HG03097 (cell line): ENCODE data around the gene PAM.

Source experiments
- ATAC-seq: cut with Tn5 transposase; IDR thresholded peaks from one replicate; pipeline ENCODE4 v1.9.1; 2021; ENCODE audit not compliant: unreplicated experiment, low FRiP score

PAM gene

GRCh38 chr5:102922111-102922720 lies 167.1 kb downstream of the PAM start:
- ATAC-seq, result no peak

- no peak for ATAC-seq
These were observed 167.8 kb downstream of the PAM start for GRCh38 chr5:102922799-102923477.

- no peak for ATAC-seq
These were observed 169.9 kb downstream of the PAM start for GRCh38 chr5:102924963-102925362.

DNA sequence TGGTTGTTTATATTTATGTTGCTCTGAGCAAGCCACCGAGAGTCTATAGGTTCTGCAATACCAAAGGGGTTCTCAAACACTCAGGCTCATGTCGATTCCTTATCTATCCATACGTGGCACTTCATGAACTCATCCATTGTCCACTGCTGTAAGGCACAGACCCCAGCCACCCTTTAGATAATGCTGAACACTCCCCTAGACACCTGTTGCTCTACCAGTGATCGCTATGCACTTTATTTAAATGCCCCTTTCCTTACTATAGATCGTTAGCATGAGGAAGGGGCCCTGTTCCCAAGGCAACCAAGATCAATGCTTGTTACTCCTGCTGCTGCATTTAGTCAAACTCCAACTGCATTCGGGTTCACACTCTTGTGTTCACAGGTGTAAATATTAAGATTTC lies 171.9 kb downstream of the PAM start:
- no peak for ATAC-seq

- ATAC-seq, result no peak
These were observed 175.1 kb downstream of the PAM start for GRCh38 chr5:102930244-102930643.

- no peak for ATAC-seq
These were observed 176.1 kb downstream of the PAM start for GRCh38 chr5:102931085-102931725.

- no peak for ATAC-seq
These were observed 177.7 kb downstream of the PAM start for GRCh38 chr5:102932781-102933180.

GRCh38 chr5:102933316-102933715 lies 178.2 kb downstream of the PAM start:
- no peak for ATAC-seq

GRCh38 chr5:102933721-102934459 lies 178.8 kb downstream of the PAM start:
- ATAC-seq, result no peak

- no peak for ATAC-seq
These were observed 182.8 kb downstream of the PAM start for GRCh38 chr5:102937894-102938293.

DNA sequence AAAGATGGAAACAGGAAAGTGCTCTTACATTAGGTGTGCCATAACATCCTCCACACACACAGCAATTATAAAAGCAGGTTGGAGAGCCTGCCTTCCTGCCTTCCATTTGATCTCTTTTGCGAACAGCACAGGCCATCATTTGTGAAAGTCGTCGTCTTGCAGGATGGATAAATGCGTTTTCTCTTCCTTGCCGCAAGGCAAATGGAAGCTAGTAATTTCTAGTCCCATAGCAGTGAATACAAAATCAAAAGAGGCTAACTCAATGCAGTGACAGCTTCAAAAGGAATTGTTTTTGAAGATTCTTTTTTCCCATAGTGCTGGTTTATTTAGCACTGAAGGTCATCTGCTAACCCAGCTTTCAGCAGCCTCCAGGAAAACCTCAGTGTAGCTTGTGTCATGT lies 186.0 kb downstream of the PAM start:
- ATAC-seq, result no peak

DNA sequence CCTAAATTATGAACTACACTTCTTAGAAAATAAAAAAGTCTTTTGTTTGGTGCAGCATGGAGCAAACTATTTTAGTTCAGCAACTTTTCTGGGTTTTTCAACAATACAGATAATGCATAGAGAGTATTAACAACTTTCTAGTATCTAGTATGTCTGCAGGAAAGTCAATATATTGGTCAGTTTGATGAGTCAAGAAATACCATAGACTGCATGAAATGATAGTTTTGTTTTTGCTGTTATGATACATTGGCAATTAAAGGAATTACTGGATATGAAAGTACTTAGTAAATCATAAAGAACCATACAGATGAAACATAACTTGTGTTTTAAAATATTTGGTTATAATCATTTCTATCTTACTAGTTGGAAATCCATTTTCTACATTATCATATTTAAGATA lies 191.3 kb downstream of the PAM start:
- ATAC-seq, result no peak

DNA sequence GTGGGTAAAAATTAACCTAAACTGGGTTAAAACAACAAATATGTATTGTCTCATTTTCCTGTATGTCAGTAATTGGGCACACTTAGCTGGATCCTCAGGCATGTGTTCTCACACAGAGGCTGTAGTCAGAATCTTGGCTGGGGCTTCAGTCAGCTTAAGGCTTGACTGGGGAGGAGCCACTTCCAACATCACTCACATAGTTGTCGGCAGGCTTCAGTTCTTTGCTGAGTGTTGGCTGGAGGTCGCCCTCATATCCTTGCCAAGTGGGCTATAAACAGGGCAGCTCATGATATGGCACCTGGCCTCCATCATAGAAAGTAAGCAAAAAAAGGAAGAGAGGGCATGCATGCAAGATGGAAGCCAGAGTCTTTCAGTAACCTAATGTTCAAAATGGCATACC lies 191.9 kb downstream of the PAM start:
- ATAC-seq, result no peak

DNA sequence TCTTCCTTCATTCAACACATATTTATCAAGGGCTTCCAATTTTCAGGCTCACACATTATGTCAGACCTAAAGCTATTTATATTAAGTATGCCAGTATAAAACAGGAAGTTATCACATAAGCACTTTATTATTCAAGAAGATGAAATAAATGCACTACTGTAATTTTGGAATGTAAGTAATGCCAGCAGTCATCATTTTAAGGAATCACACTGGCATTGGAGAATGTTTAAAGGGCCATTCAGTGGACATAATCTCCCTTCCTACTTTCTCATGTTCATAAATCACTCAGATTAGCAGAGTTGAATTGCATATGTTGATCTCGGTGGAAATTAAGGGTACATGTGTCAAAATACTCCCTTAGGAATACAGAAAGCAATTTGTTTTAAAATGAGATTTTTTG lies 200.4 kb downstream of the PAM start:
- no peak for ATAC-seq

DNA sequence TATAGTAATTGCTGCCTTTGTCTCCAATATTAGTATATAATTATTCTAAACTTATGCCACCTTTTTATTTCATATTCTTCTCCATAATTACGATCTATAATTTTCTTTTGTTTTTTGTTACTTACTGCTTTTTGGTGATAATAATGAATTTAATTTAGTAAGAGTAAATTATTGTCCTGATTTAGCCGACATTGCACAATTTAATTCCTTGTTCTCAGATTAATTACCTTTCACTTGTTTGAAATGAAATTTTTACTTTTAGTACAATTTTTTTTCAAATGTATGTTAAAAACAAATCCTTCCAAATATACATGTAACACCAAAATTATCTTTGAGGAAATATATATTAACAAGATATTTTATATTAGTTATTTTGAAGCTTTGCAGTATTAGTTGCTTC lies 201.5 kb downstream of the PAM start:
- ATAC-seq, result no peak

- ATAC-seq, result no peak
These were observed 202.0 kb downstream of the PAM start for GRCh38 chr5:102957141-102957540.

DNA sequence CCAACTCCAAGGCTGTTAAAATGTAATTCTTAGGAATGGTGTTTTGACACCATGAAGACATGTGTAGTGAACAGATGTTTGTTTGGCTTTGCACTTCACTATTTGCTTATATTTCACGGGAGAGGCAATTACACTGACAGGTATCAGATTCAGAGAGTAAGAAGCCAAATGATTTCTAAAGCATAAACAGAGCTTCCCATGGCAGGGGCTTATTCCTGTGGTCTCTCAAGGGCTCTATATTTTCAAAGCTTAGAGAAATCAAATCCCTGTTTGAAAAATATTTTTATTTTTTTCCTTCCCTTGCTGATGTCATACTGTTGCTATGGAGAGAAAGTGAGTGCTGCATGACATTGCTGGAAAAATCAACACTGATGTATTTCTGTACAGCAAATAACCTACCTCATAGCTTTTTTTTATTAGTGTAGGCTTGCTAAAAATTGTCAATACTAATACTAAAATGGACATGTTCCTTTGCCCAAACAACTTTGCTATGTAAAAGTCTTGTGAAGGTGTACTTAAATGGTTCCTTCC lies 203.4 kb downstream of the PAM start:
- ATAC-seq, result no peak

DNA sequence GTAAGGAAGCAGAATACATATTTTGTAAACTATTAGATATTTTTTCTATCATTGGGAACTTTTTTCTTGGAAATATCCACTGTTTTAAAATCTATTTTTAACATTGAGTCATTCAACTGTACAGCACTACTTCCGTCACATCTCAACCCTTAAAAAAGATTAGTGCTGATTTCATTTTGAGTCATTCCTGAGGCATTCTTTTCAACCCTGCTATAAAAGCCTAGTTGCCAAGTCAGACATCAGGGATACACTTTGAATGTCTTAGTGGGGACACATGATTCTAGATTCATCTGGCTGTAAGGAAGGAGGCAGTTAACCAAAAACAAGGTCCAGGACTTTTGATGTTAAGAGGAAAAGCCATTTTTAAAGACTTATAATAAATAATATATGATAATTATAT lies 203.9 kb downstream of the PAM start:
- ATAC-seq, result no peak

DNA sequence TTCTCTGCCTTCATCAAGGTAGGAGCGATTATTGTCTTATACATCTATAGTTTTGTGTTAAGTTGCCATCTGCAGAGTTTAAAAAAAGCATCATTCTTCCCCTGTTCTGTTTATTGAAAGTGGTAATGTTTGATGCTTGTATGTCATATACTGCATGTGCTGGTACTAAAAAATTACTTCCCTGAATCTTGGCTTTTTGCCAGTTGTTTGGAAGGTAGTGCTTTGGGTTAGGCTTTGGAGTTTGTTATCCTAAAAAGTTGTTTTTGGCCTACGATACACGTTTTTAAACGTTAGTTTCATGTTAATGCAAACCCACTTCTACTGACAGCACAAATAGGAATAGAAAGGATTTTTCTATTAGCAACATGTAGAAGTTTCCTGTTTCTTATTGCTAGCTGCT lies 206.6 kb downstream of the PAM start:
- ATAC-seq, result no peak

DNA sequence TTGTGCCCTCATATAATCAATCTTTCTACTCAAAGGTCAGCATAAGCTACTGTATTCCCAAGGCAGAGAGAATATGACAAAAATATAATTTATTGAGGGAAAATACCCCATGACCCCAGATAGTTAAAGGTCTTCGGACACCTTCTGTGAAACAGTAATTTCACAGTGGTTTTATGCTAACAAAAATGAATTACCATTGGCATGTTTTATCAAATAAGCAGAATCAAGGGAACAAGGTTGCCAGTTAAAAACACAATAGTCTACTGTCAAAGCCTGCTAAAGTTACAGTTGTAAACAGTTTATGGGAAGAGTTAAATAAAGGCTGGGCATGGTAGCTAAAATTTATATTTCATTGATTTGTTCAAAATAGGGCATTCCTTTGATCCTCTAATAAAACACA lies 210.5 kb downstream of the PAM start:
- ATAC-seq, result no peak

GRCh38 chr5:102969641-102970040 lies 214.5 kb downstream of the PAM start:
- ATAC-seq, result no peak
